Upper lobe of left lung (tissue), 4 donors: ENCODE measurements around the gene ASB2.

ENCODE experiments used
- CTCF ChIP-seq, 6 experiments: fragments of 450-650 bp in 4 of 6; fragments of 200-600 bp in 2 of 6; sonication (generic) in 2 of 6; IDR thresholded peaks; one replicate each; pipeline ENCODE4 v1.5.1; 2016 to 2019; ENCODE audit warnings: antibody characterized with exemption in 6 of 6
- POLR2A ChIP-seq, 4 donors: fragments of 450-650 bp; IDR thresholded peaks; one replicate each; pipeline ENCODE4 v1.5.1; 2016 to 2017; ENCODE audit warnings: antibody characterized with exemption in 4 of 4, mild to moderate bottlenecking in 2 of 4
- POLR2AphosphoS5 ChIP-seq, 2 donors: sonication (generic); formaldehyde crosslinking; IDR thresholded peaks; one replicate each; pipeline ENCODE4 v1.5.1; 2017; ENCODE audit warnings: antibody characterized with exemption in 2 of 2

- TF ChIP-seq CTCF (IDR thresholded peaks at IDR 0.05) (no peak), POLR2A (IDR thresholded peaks at IDR 0.05) (no peak), POLR2AphosphoS5 (IDR thresholded peaks at IDR 0.05) (no peak)
Measured at GRCh38 chr14:93937519-93937918, 38.9 kb downstream of the ASB2 start.
